ENCODE measurements around the gene ASIC4. TPM values are rescaled to one million over a fixed set of nuclear protein-coding genes. Genes with fewer than 3 reads are reported as not detected.

ASIC4 gene
- total RNA-seq, 3 donors from 2014 or later, result 0.09 TPM; not detected in 2

DNA sequence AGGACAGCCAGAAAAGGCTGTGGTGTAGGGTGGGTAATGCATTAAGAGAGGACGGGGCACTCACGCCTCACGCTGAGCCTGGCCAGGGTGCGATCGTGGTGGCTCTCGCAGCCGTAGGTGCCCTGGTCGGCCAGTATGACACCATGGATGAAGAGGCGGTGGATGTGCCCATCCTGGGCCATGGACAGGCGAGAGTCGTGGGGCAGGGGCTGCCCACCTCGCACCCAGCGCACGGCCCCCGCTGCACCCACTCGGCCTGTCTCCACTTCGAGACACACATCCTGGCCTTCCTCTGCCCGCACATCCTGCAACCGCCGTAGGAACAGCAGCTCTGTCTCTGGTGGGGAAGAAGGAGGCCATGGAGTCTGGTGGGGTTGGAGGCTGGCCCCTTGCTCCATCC is 41.7 kb downstream of the ASIC4 start:
- TF ChIP-seq, protein P1, sequence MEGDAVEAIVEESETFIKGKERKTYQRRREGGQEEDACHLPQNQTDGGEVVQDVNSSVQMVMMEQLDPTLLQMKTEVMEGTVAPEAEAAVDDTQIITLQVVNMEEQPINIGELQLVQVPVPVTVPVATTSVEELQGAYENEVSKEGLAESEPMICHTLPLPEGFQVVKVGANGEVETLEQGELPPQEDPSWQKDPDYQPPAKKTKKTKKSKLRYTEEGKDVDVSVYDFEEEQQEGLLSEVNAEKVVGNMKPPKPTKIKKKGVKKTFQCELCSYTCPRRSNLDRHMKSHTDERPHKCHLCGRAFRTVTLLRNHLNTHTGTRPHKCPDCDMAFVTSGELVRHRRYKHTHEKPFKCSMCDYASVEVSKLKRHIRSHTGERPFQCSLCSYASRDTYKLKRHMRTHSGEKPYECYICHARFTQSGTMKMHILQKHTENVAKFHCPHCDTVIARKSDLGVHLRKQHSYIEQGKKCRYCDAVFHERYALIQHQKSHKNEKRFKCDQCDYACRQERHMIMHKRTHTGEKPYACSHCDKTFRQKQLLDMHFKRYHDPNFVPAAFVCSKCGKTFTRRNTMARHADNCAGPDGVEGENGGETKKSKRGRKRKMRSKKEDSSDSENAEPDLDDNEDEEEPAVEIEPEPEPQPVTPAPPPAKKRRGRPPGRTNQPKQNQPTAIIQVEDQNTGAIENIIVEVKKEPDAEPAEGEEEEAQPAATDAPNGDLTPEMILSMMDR (IDR thresholded peaks at IDR 0.05), result no peak
- no peaks in the 10 kb centered on the region for H3K36me3 ChIP-seq (ENCODE audit: low read depth)
- H3K4me1 ChIP-seq (ENCODE audit: low read depth), result peaks cover 13% of the 10 kb centered on the region
- peak in 1 of 3 donors; percentile 16 for DNase-seq
- intact Hi-C loops (cut with DNase I, micrococcal nuclease), result no loop called here
- H3K4me3 ChIP-seq, result no peak overlapping the region
- no peaks in the 10 kb centered on the region for H3K9me3 ChIP-seq
- ATAC-seq, result no peak

DNA sequence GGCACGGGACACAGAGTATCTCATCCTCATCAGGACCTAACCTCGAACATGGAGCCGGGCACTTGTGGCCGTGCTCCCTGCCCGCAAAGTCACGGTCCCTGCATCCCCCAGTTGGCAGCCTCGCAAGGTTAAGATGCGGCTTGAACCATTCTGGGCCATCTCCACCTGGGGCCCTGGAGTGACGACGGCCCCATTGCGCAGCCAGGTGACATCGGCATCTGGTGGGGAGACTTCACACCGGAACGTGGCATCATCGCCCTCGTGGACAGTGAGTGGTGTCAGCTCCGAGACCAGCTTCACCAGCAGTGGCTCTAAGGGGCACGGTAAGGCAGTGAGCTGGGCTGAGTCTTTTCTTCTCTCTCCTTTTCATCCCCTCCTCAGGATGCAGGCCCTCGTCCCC is 42.1 kb downstream of the ASIC4 start:
- TF ChIP-seq, protein P1 (IDR thresholded peaks at IDR 0.05), result no peak
- intact Hi-C loops (cut with DNase I, micrococcal nuclease), result no loop called here
- Histone ChIP-seq H3K4me1 (ENCODE audit: low read depth) (peaks cover 13% of the 10 kb centered on the region), H3K9me3 (no peaks in the 10 kb centered on the region), H3K4me3 (no peak overlapping the region), H3K36me3 (ENCODE audit: low read depth) (no peaks in the 10 kb centered on the region)
- no peak for ATAC-seq
- DNase-seq, result no peak

DNA sequence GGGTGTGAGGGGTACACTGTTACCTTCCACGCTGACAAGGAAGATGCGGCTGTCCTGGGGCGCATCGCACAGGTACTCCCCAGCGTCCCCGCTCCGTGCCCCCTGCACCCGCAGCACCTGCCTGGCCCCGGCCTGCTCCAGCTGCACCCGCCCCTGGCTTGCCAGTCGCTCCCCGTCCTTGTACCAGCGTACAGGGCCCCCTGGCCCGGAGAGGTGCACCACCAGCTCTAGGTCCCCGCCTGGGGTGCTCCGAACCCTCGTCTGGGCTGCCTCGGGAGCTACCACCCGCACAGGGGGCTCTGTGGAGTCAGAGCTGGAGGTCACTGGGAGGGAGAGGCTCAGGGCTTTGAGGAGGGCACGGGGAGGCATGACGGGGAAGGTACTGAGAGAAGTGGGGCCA is 43.0 kb downstream of the ASIC4 start:
- Histone ChIP-seq H3K36me3 (ENCODE audit: low read depth) (no peaks in the 10 kb centered on the region), H3K9me3 (no peaks in the 10 kb centered on the region), H3K4me3 (no peak overlapping the region), H3K4me1 (ENCODE audit: low read depth) (peaks cover 9% of the 10 kb centered on the region)
- ATAC-seq (no peak), DNase-seq (peak in 1 of 3 donors; percentile 19)
- TF ChIP-seq, protein P1 (IDR thresholded peaks at IDR 0.05), result no peak
- intact Hi-C loops (cut with DNase I, micrococcal nuclease), result no loop called here

DNA sequence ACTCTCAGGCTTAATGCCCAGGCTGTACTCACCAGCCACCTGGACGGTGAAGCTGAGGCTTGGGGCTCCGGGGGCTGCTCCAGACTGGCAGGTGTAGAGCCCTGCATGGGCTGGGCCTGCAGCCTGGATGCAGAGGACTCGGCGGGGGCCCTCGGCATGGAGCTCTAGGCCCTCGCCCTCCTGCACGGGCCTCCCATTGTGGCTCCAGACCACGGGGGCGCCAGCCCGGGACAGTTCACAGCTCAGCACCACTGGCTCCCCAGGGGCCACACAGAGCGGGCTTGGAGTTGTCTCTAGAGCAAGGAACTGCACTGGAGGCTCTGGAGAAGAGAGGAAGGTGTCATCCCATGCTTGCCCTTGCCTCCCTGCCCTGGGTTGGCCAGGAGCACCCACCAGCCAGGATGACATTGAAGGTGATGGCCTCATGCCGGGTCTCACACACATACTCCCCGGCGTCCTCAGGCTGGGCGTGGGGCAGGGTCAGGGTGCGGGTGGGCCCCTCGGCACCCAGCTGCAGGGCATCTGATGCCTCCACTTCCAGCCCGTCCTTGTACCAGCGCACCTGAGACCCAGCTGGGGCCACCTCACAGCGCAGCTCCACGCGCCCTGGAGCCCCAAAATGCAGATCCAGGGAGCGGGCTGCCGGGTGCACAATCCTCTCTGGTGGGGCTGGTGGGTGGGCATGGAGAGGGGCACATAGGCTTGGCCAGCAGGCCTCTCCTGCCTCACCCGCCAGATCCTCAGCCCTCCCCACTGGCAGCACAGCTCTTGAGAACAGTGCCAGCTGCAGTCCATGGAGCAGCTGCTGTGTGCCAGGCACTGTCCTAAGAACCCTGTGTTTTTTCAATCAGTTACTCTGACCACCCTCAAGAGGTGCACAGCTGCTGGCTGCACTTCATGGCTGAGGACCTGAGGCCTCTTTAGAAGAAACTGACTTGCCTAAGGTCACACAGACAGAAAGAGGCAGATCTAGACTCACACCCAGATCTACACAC is 43.8 kb downstream of the ASIC4 start:
- DNase-seq, result peak in 1 of 3 donors; percentile 18
- no peaks in the 10 kb centered on the region for H3K9me3 ChIP-seq
- intact Hi-C loops (cut with DNase I, micrococcal nuclease), result no loop called here
- TF ChIP-seq, protein P1 (IDR thresholded peaks at IDR 0.05), result no peak
- peaks cover 3% of the 10 kb centered on the region for H3K4me1 ChIP-seq (ENCODE audit: low read depth)
- no peak overlapping the region for H3K4me3 ChIP-seq
- H3K36me3 ChIP-seq (ENCODE audit: low read depth), result no peaks in the 10 kb centered on the region
- no peak for ATAC-seq

DNA sequence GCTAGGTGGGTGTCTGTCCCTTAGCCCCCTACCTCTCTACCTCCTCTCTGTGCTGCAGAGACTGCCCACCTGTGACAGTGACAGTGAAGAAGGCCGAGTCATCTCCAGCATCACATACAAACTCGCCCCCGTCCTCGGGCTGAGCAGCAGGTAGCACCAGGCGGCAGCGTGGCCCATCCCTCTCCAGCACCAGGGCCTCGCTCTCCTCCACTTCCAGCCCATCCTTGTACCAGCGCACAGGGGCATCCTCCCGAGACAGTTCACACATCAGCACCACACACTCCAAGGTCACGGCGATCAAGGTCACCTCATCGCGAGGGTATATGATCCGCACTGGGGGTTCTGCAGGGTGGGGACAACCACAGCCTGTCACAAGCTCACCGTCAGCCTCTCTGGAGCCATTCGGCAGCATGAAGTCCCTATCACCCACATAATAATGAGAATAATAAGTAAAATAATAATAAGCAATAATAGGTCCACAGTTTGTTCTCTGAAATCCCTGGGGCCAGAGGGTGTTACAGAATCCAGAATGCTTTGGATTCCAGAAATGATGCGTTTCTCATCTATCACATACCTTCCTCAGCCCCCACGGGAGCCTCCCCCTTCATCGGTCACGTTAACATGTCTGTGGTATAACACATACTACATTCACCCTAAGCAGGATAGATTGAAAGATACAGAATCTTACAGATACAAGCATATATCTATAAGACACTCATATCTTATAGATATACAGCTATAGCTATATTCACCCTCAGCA is 45.1 kb downstream of the ASIC4 start:
- intact Hi-C loops (cut with DNase I, micrococcal nuclease), result no loop called here
- TF ChIP-seq, protein P1 (IDR thresholded peaks at IDR 0.05), result no peak
- Histone ChIP-seq H3K4me3 (no peak overlapping the region), H3K36me3 (ENCODE audit: low read depth) (no peaks in the 10 kb centered on the region), H3K9me3 (no peaks in the 10 kb centered on the region), H3K4me1 (ENCODE audit: low read depth) (no peaks in the 10 kb centered on the region)
- ATAC-seq (no peak), DNase-seq (no peak)
